WTC11 (cell line): Measurements from ENCODE around the gene RHOH. TPM values are rescaled to one million over a fixed set of nuclear protein-coding genes. Genes with fewer than 3 reads are reported as not detected.

Source experiments
- ATAC-seq: fragments of 200-7000 bp; cut with Tn5 transposase; 2 replicates; pipeline ENCODE4 v1.10.0; 2021; ENCODE audit warnings: mild to moderate bottlenecking, moderate library complexity
- CTCF ChIA-PET: fragments of 300-600 bp; sonication (Branson Sonifier 250); formaldehyde crosslinking; loops from one replicate; lab custom pipeline; 2021; ENCODE audit warnings: antibody characterized with exemption; lab: Charles Lee
- POLR2A ChIA-PET: fragments of 350-600 bp; sonication (Branson Sonifier 250); formaldehyde crosslinking; loops from one replicate; lab custom pipeline; 2021; ENCODE audit warnings: antibody characterized with exemption; lab: Charles Lee
- DNase-seq: peaks from one replicate; pipeline ENCODE4 v3.0.0; 2021; ENCODE audit warnings: low spot score
- H3K27ac Mint-ChIP-seq: 2 replicates; pipeline ENCODE4 v1.8.0; 2021; ENCODE audit warnings: mixed read lengths
- H3K27me3 Mint-ChIP-seq: 2 replicates; pipeline ENCODE4 v1.8.0; 2021; ENCODE audit warnings: low read depth, mild to moderate bottlenecking, moderate library complexity, mixed read lengths
- H3K36me3 Mint-ChIP-seq: 2 replicates; pipeline ENCODE4 v1.8.0; 2021; ENCODE audit warnings: mixed read lengths
- H3K4me1 Mint-ChIP-seq: 2 replicates; pipeline ENCODE4 v1.8.0; 2022; ENCODE audit warnings: mixed read lengths
- H3K4me3 Mint-ChIP-seq: 2 replicates; pipeline ENCODE4 v1.8.0; 2021; ENCODE audit warnings: mild to moderate bottlenecking, moderate library complexity, mixed read lengths
- H3K9me3 Mint-ChIP-seq: 2 replicates; pipeline ENCODE4 v1.8.0; 2021; ENCODE audit warnings: mixed read lengths
- CBFB ChIP-seq: sonication (generic); formaldehyde crosslinking; IDR thresholded peaks from 2 replicates; pipeline ENCODE4 v1.8.1; 2022; ENCODE audit warnings: mild to moderate bottlenecking, low read depth, missing genetic modification reagents
- CREB1 ChIP-seq: sonication (generic); formaldehyde crosslinking; IDR thresholded peaks from 2 replicates; pipeline ENCODE4 v1.8.0; 2023; ENCODE audit warnings: mild to moderate bottlenecking, missing genetic modification reagents
- CREM ChIP-seq: sonication (generic); formaldehyde crosslinking; IDR thresholded peaks from 2 replicates; pipeline ENCODE4 v1.8.1; 2022; ENCODE audit warnings: mild to moderate bottlenecking, missing genetic modification reagents, moderate library complexity
- EMX1 ChIP-seq: fragments of 250-450 bp; sonication (Bioruptor Pico); IDR thresholded peaks from 2 replicates; pipeline ENCODE4 v1.8.0; 2021; ENCODE audit warnings: mild to moderate bottlenecking
- ESRRA ChIP-seq: sonication (generic); formaldehyde crosslinking; IDR thresholded peaks from 2 replicates; pipeline ENCODE4 v1.8.1; 2022; ENCODE audit warnings: mild to moderate bottlenecking, missing genetic modification reagents, borderline replicate concordance
- GABPB1 ChIP-seq: sonication (generic); formaldehyde crosslinking; IDR thresholded peaks from 2 replicates; pipeline ENCODE4 v1.8.1; 2023; ENCODE audit warnings: mild to moderate bottlenecking, missing genetic modification reagents
- GTF2I ChIP-seq: fragments of 250-450 bp; sonication (Bioruptor Pico); conservative IDR thresholded peaks from 2 replicates; pipeline ENCODE4 v1.4.0; 2021; ENCODE audit warnings: mild to moderate bottlenecking
- NR1H2 ChIP-seq: sonication (generic); formaldehyde crosslinking; IDR thresholded peaks from 2 replicates; pipeline ENCODE4 v1.9.0; 2021; ENCODE audit warnings: mild to moderate bottlenecking, moderate library complexity, missing genetic modification reagents
- OVOL2 ChIP-seq: fragments of 250-450 bp; sonication (Bioruptor Pico); IDR thresholded peaks from 2 replicates; pipeline ENCODE4 v1.9.0; 2021; ENCODE audit warnings: mild to moderate bottlenecking, borderline replicate concordance
- RORB ChIP-seq: fragments of 250-450 bp; sonication (Bioruptor Pico); IDR thresholded peaks from 2 replicates; pipeline ENCODE4 v1.9.0; 2021; ENCODE audit warnings: mild to moderate bottlenecking
- SMAD3 ChIP-seq: sonication (generic); formaldehyde crosslinking; IDR thresholded peaks from 2 replicates; pipeline ENCODE4 v1.8.0; 2022; ENCODE audit warnings: missing genetic modification reagents, mild to moderate bottlenecking, borderline replicate concordance
- SOX15 ChIP-seq: fragments of 250-450 bp; sonication (Bioruptor Pico); IDR thresholded peaks from 2 replicates; pipeline ENCODE4 v1.9.0; 2021; ENCODE audit warnings: mild to moderate bottlenecking
- SP1 ChIP-seq: sonication (generic); formaldehyde crosslinking; conservative IDR thresholded peaks from 2 replicates; pipeline ENCODE4 v1.8.1; 2022; ENCODE audit warnings: missing genetic modification reagents
- TEAD4 ChIP-seq: sonication (generic); formaldehyde crosslinking; IDR thresholded peaks from 2 replicates; pipeline ENCODE4 v1.8.0; 2022; ENCODE audit warnings: mild to moderate bottlenecking, missing genetic modification reagents
- total RNA-seq: library from RNA; stranded (reverse); gene quantifications from 3 replicates; pipeline ENCODE4 v1.2.3, GENCODE V29; 2021
- TF ChIP-seq, protein P1 (sequence below): sonication (generic); formaldehyde crosslinking; IDR thresholded peaks from 2 replicates; pipeline ENCODE4 v1.8.0; 2023; ENCODE audit warnings: missing genetic modification reagents
- TF ChIP-seq, protein P2 (sequence below): sonication (generic); formaldehyde crosslinking; IDR thresholded peaks from 2 replicates; pipeline ENCODE4 v1.8.1; 2023; ENCODE audit warnings: mild to moderate bottlenecking, moderate library complexity, missing genetic modification reagents
- TF ChIP-seq, protein P3 (sequence below): sonication (generic); formaldehyde crosslinking; IDR thresholded peaks from 2 replicates; pipeline ENCODE4 v1.8.0; 2022; ENCODE audit warnings: mild to moderate bottlenecking, missing genetic modification reagents
- TF ChIP-seq, protein P4 (sequence below): sonication (generic); formaldehyde crosslinking; IDR thresholded peaks from 2 replicates; pipeline ENCODE4 v1.8.1; 2023; ENCODE audit warnings: mild to moderate bottlenecking, missing genetic modification reagents
- TF ChIP-seq, protein P5 (sequence below): sonication (generic); formaldehyde crosslinking; IDR thresholded peaks from 2 replicates; pipeline ENCODE4 v1.8.1; 2022; ENCODE audit warnings: mild to moderate bottlenecking, moderate library complexity, missing genetic modification reagents
- TF ChIP-seq, protein P6 (sequence below): sonication (generic); formaldehyde crosslinking; conservative IDR thresholded peaks from 2 replicates; pipeline ENCODE4 v1.8.1; 2022; ENCODE audit warnings: mild to moderate bottlenecking, missing genetic modification reagents
- TF ChIP-seq, protein P7 (sequence below): sonication (generic); formaldehyde crosslinking; IDR thresholded peaks from 2 replicates; pipeline ENCODE4 v1.8.1; 2022; ENCODE audit warnings: low read depth, mild to moderate bottlenecking, moderate library complexity, missing genetic modification reagents, borderline replicate concordance

RHOH gene
- total RNA-seq, 1 experiment from 2014 or later = 8.7 TPM

DNA sequence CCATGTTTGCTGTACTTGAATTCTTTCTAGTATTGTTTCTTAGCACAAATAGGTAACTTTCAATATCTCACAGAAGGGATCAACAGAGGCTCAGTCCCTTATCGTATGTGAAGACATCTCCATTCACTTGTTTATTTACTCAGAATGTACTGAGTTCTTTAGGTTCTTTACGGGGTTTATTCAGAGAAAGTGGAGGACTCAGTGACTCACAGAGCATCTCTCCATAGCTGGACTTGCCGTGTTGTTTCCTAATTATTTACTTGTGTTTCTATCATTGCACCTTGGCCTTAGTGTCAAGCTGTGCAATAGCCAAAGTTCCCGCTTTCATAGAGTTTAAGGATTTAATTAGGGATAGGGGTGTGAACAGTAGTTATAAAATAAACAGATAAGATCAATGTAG lies 57.1 kb downstream of the RHOH start (continued):
- TF ChIP-seq GTF2I (CRISPR knock-in tag) (no peak), SP1 (CRISPR knock-in tag) (no peak)
- TF ChIP-seq, protein P1, sequence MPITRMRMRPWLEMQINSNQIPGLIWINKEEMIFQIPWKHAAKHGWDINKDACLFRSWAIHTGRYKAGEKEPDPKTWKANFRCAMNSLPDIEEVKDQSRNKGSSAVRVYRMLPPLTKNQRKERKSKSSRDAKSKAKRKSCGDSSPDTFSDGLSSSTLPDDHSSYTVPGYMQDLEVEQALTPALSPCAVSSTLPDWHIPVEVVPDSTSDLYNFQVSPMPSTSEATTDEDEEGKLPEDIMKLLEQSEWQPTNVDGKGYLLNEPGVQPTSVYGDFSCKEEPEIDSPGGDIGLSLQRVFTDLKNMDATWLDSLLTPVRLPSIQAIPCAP (CRISPR knock-in tag) = no peak

DNA sequence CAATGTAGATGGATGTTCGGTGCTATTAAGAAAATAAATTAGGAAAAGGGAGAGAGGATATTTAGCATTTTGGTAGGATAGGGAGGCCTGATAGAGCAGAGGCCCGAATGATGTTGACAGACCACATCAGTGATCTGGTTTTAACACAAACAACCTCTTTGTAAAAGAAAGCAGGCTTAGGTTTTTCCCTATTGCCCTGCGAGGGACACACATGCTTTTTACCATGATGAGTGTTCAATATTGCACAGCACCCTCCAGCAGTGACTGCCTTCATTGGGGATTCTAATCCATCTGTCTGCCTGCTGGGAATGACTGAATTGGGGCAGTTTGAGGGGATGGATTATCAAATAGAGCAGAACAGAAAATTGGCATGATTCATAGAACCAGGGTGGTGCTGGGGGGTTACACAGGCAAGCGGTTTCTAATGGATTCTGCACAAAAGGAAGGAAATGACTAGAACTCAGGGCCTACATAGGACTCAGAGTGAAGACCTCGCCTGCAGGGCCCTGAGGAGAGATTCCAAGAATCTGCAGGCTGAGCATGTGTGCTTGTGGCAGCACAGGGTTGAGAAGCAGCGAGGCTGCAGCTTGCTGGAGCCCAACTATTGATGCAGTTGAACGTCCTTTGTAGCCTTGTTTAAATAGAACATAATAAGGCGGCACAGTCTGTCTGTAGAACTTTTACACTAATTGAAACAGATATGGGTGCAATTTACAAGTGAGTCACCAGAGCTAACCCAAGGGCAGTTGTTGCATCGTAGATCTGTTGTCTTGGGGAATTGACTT lies 58.0 kb downstream of the RHOH start:
- no peak overlapping the region for H3K4me3 Mint-ChIP-seq
- H3K27me3 Mint-ChIP-seq = no peaks in the 10 kb centered on the region; the same call in 1 of the 2 replicates
- H3K9me3 Mint-ChIP-seq = peaks cover 8% of the 10 kb centered on the region
- TF ChIP-seq EMX1 (CRISPR knock-in tag) (no peak), SMAD3 (CRISPR knock-in tag) (no peak), RORB (no peak), NR1H2 (CRISPR knock-in tag) (no peak), CREB1 (CRISPR knock-in tag) (no peak), CBFB (CRISPR knock-in tag) (no peak), ESRRA (CRISPR knock-in tag) (no peak), TEAD4 (CRISPR knock-in tag) (no peak), CREM (no peak), OVOL2 (CRISPR knock-in tag) (no peak), SOX15 (CRISPR knock-in tag) (no peak), GABPB1 (CRISPR knock-in tag) (no peak)
- TF ChIP-seq, protein P2, sequence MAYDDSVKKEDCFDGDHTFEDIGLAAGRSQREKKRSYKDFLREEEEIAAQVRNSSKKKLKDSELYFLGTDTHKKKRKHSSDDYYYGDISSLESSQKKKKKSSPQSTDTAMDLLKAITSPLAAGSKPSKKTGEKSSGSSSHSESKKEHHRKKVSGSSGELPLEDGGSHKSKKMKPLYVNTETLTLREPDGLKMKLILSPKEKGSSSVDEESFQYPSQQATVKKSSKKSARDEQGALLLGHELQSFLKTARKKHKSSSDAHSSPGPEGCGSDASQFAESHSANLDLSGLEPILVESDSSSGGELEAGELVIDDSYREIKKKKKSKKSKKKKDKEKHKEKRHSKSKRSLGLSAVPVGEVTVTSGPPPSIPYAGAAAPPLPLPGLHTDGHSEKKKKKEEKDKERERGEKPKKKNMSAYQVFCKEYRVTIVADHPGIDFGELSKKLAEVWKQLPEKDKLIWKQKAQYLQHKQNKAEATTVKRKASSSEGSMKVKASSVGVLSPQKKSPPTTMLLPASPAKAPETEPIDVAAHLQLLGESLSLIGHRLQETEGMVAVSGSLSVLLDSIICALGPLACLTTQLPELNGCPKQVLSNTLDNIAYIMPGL (CRISPR knock-in tag) = no peak
- TF ChIP-seq, protein P3, sequence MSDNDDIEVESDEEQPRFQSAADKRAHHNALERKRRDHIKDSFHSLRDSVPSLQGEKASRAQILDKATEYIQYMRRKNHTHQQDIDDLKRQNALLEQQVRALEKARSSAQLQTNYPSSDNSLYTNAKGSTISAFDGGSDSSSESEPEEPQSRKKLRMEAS (CRISPR knock-in tag) = no peak
- TF ChIP-seq, protein P4, sequence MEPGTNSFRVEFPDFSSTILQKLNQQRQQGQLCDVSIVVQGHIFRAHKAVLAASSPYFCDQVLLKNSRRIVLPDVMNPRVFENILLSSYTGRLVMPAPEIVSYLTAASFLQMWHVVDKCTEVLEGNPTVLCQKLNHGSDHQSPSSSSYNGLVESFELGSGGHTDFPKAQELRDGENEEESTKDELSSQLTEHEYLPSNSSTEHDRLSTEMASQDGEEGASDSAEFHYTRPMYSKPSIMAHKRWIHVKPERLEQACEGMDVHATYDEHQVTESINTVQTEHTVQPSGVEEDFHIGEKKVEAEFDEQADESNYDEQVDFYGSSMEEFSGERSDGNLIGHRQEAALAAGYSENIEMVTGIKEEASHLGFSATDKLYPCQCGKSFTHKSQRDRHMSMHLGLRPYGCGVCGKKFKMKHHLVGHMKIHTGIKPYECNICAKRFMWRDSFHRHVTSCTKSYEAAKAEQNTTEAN (CRISPR knock-in tag) = no peak
- TF ChIP-seq, protein P5, sequence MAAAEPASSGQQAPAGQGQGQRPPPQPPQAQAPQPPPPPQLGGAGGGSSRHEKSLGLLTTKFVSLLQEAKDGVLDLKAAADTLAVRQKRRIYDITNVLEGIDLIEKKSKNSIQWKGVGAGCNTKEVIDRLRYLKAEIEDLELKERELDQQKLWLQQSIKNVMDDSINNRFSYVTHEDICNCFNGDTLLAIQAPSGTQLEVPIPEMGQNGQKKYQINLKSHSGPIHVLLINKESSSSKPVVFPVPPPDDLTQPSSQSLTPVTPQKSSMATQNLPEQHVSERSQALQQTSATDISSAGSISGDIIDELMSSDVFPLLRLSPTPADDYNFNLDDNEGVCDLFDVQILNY (CRISPR knock-in tag) = no peak
- TF ChIP-seq, protein P6, sequence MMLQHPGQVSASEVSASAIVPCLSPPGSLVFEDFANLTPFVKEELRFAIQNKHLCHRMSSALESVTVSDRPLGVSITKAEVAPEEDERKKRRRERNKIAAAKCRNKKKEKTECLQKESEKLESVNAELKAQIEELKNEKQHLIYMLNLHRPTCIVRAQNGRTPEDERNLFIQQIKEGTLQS (CRISPR knock-in tag) = no peak
- TF ChIP-seq, protein P7, sequence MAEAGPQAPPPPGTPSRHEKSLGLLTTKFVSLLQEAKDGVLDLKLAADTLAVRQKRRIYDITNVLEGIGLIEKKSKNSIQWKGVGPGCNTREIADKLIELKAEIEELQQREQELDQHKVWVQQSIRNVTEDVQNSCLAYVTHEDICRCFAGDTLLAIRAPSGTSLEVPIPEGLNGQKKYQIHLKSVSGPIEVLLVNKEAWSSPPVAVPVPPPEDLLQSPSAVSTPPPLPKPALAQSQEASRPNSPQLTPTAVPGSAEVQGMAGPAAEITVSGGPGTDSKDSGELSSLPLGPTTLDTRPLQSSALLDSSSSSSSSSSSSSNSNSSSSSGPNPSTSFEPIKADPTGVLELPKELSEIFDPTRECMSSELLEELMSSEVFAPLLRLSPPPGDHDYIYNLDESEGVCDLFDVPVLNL (CRISPR knock-in tag) = no peak
- no peak overlapping the region for H3K27ac Mint-ChIP-seq
- no peak for DNase-seq
- ChIA-PET CTCF (no interaction called here), POLR2A (interaction anchor here (0.5 kb wide), 1 partner anchor 76 kb away, joined by 3 read pairs; no protein-coding TSS in a partner anchor)
- peaks cover 14% of the 10 kb centered on the region for H3K4me1 Mint-ChIP-seq
- ATAC-seq = peak; percentile 36; the same call in 1 of the 2 replicates
- peaks cover 3% of the 10 kb centered on the region; the same call in 1 of the 2 replicates for H3K36me3 Mint-ChIP-seq
